ENCODE measurements around the gene IFITM5.
A peak's percentile ranks its signal among the peaks of the same experiment; 100 is the strongest.

The IFITM5 gene

GRCh38 chr11:305844-306211 lies 6.5 kb upstream of the IFITM5 start:
- DNase-seq: no peak
- Histone ChIP-seq H3K27ac (no peak overlapping the region), H3K27me3 (ENCODE audit: insufficient read depth, low read depth, severe bottlenecking) (no peaks in the 10 kb centered on the region), H3K9me3 (ENCODE audit: severe bottlenecking) (no peaks in the 10 kb centered on the region), H3K36me3 (no peaks in the 10 kb centered on the region), H3K4me3 (ENCODE audit: low read depth, low read length) (no peak overlapping the region)
- TF ChIP-seq CTCF (IDR thresholded peaks at IDR 0.05; ENCODE audit: low read depth, low read length): no peak

- Histone ChIP-seq H3K27me3 (ENCODE audit: insufficient read depth, low read depth, severe bottlenecking) (no peaks in the 10 kb centered on the region), H3K9me3 (ENCODE audit: severe bottlenecking) (no peaks in the 10 kb centered on the region), H3K36me3 (no peaks in the 10 kb centered on the region), H3K27ac (no peak overlapping the region), H3K4me3 (ENCODE audit: low read depth, low read length) (no peak overlapping the region)
- peak; percentile 53; the same call in 1 of the 2 replicates for TF ChIP-seq CTCF (IDR thresholded peaks at IDR 0.05; ENCODE audit: low read depth, low read length)
- DNase-seq: no peak
Measured at GRCh38 chr11:304915-305843, 5.9 kb upstream of the IFITM5 start.

DNA sequence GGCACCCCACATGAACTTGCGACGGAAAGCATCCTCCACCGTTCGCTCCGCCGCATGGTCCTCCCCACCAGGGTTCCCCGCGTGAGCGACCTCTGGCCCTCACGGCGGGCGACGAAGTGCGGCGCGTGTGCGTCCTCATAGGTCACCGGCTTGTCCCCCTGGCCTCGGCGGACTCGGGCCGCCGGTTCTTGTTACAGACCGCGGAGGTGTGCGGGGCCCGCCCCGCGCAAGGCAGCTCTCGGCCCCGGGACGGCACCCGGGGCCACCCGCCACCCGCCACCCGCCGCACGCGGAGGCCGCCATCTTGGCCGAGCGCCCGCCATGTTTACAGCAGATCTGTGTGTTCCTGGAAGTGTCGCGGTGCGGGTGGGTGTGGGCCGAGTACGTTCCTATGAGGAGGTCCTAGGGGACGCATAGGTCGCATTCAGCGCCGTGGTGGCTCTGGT lies 4.8 kb upstream of the IFITM5 start:
- no peaks in the 10 kb centered on the region for H3K9me3 ChIP-seq (ENCODE audit: severe bottlenecking)
- no peak overlapping the region for H3K4me3 ChIP-seq (ENCODE audit: low read depth, low read length)
- H3K27me3 ChIP-seq (ENCODE audit: insufficient read depth, low read depth, severe bottlenecking): no peaks in the 10 kb centered on the region
- H3K36me3 ChIP-seq: no peaks in the 10 kb centered on the region
- no peak for TF ChIP-seq CTCF (IDR thresholded peaks at IDR 0.05; ENCODE audit: low read depth, low read length)
- no peak for DNase-seq
- no peak overlapping the region for H3K27ac ChIP-seq

DNA sequence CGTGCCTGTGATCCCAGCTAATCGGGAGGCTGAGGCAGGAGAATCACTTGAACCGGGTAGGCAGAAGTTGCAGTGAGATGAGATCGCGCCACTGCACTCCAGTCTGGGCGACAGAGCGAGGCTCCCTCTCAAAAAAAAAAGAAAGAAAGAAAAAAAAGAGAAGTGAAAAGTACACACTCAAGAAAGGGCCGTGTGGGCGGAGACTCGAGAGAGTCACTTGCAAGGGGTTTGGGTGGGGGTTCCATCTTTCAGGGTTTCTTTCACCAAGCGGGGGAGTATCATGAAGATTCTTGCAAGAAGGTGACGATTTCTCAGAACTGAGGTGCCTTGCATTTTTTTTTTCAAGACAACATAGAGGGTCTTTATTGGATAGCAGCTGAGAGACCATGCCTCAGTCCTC lies 4.0 kb upstream of the IFITM5 start:
- TF ChIP-seq CTCF (IDR thresholded peaks at IDR 0.05; ENCODE audit: low read depth, low read length): no peak
- no peak overlapping the region for H3K4me3 ChIP-seq (ENCODE audit: low read depth, low read length)
- no peaks in the 10 kb centered on the region for H3K36me3 ChIP-seq
- no peak overlapping the region for H3K27ac ChIP-seq
- H3K27me3 ChIP-seq (ENCODE audit: insufficient read depth, low read depth, severe bottlenecking): no peaks in the 10 kb centered on the region
- DNase-seq: no peak
- H3K9me3 ChIP-seq (ENCODE audit: severe bottlenecking): no peaks in the 10 kb centered on the region

DNA sequence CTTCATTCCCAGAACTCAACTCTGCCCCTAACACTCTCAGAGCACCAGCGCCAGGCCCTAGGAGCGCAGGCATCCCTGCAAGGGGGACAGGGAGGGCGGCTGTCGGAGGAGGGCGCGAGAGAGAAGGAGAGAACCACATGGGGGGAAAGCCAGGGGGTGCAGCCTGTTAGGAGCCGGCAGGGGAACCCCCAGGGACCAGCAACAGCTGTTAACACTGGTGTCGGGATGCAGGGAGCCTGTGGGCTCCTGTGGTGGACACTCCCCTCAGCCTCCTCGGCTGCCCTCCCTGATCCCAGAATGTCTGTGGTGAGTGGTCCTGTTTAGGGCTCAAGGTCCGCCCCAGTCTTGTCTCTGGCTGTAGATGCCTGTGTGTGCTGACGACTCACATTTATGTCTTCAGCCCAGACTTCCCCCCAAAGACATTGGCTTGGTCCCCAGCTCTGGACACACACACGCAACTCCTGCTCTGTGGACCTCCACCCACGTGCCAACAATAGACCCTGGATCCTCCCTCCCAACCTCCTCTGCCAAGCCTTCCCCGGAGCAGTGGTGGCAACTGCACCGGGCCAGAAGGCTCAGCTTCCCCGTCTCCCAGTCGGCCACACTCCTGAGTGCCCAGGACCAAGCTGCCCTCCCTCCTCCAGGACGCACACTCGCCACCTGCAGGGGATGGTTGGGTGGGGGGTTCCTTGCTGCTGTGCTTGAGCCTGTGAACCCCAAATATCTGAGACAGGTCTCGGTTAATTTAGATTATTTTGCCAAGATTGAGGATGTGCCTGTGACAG lies 817 bp upstream of the IFITM5 start:
- no peaks in the 10 kb centered on the region for H3K9me3 ChIP-seq (ENCODE audit: severe bottlenecking)
- H3K4me3 ChIP-seq (ENCODE audit: low read depth, low read length): no peak overlapping the region
- TF ChIP-seq CTCF (IDR thresholded peaks at IDR 0.05; ENCODE audit: low read depth, low read length): 0 out of 2 replicates have a peak, but pooled peaks have one; percentile 11
- no peaks in the 10 kb centered on the region for H3K36me3 ChIP-seq
- DNase-seq: no peak
- H3K27ac ChIP-seq: no peak overlapping the region
- no peaks in the 10 kb centered on the region for H3K27me3 ChIP-seq (ENCODE audit: insufficient read depth, low read depth, severe bottlenecking)
